ENCODE measurements around the gene HDAC4. TPM values are rescaled to one million over a fixed set of nuclear protein-coding genes. Genes with fewer than 3 reads are reported as not detected.

Gene HDAC4
- polyA plus RNA-seq, 2 of the 4 experiments (the other 2 are of a cell fraction): 8.6 to 10.4 TPM

- DNase-seq (ENCODE audit: low read depth in 1 of 2, low spot score in 1 of 2): no peak
- no peak for ATAC-seq
- Histone ChIP-seq H3K9me3 (no peaks in the 10 kb centered on the region), H3K27ac (peak overlapping the region in 1 of 2 experiments; percentile 61; a peak in 2 of 6 replicates), H3K4me1 (peaks cover 47% of the 10 kb centered on the region), H3K4me2 (no peak overlapping the region), H3K4me3 (no peak overlapping the region)
- ChIA-PET POLR2A (interaction anchor here (1.7 kb wide), 1 partner anchor 175 kb away, joined by 7 read pairs; the partner anchor contains the start of gene HDAC4), CTCF (interaction anchor here (0.5 to 1.8 kb wide), 3 partner anchors 12 to 227 kb away, joined by 3 to 5 read pairs (median 4); no protein-coding TSS in a partner anchor)
- FAIRE-seq: no peak
- 90% methylated on average over 13 of the region's 13 CpGs for WGBS (ENCODE audit: missing lambda C conversion rate)
- TF ChIP-seq HOXB5 (CRISPR knock-in tag; IDR thresholded peaks at IDR 0.05) (no peak), EP300 (IDR thresholded peaks at IDR 0.05) (no peak), EHMT2 (IDR thresholded peaks at IDR 0.05; ENCODE audit: low read depth) (no peak), PHF8 (IDR thresholded peaks at IDR 0.05; ENCODE audit: borderline replicate concordance, low read depth) (no peak), MAZ (IDR thresholded peaks at IDR 0.05; ENCODE audit: borderline replicate concordance, low read depth, low read length) (no peak), MYC (IDR thresholded peaks at IDR 0.05; ENCODE audit: borderline replicate concordance, low read length) (no peak), HEYL (CRISPR knock-in tag; IDR thresholded peaks at IDR 0.05) (no peak), FOXS1 (CRISPR knock-in tag; IDR thresholded peaks at IDR 0.05) (no peak), TP53 (CRISPR knock-in tag; IDR thresholded peaks at IDR 0.05) (no peak), POLR2AphosphoS2 (conservative IDR thresholded peaks at IDR 0.05; ENCODE audit: low read length) (no peak), RFX5 (IDR thresholded peaks at IDR 0.05) (no peak), HDAC2 (IDR thresholded peaks at IDR 0.05) (no peak), HOXA7 (CRISPR knock-in tag; IDR thresholded peaks at IDR 0.05) (no peak), CHD4 (IDR thresholded peaks at IDR 0.05; ENCODE audit: borderline replicate concordance) (no peak), KDM1A (IDR thresholded peaks at IDR 0.05; ENCODE audit: low read depth) (no peak), MAFK (IDR thresholded peaks at IDR 0.05; ENCODE audit: partially characterized antibody) (no peak), KDM5A (IDR thresholded peaks at IDR 0.05) (no peak), NR3C1 (IDR thresholded peaks at IDR 0.05) (no peak)
- TF ChIP-seq, protein P1, sequence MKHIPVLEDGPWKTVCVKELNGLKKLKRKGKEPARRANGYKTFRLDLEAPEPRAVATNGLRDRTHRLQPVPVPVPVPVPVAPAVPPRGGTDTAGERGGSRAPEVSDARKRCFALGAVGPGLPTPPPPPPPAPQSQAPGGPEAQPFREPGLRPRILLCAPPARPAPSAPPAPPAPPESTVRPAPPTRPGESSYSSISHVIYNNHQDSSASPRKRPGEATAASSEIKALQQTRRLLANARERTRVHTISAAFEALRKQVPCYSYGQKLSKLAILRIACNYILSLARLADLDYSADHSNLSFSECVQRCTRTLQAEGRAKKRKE (CRISPR knock-in tag; IDR thresholded peaks at IDR 0.05; ENCODE audit: low read depth): no peak
- TF ChIP-seq, protein P2, sequence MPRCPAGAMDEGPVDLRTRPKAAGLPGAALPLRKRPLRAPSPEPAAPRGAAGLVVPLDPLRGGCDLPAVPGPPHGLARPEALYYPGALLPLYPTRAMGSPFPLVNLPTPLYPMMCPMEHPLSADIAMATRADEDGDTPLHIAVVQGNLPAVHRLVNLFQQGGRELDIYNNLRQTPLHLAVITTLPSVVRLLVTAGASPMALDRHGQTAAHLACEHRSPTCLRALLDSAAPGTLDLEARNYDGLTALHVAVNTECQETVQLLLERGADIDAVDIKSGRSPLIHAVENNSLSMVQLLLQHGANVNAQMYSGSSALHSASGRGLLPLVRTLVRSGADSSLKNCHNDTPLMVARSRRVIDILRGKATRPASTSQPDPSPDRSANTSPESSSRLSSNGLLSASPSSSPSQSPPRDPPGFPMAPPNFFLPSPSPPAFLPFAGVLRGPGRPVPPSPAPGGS (IDR thresholded peaks at IDR 0.05): no peak
Measured at GRCh38 chr2:239225871-239226561, 174.8 kb downstream of the HDAC4 start.

DNA sequence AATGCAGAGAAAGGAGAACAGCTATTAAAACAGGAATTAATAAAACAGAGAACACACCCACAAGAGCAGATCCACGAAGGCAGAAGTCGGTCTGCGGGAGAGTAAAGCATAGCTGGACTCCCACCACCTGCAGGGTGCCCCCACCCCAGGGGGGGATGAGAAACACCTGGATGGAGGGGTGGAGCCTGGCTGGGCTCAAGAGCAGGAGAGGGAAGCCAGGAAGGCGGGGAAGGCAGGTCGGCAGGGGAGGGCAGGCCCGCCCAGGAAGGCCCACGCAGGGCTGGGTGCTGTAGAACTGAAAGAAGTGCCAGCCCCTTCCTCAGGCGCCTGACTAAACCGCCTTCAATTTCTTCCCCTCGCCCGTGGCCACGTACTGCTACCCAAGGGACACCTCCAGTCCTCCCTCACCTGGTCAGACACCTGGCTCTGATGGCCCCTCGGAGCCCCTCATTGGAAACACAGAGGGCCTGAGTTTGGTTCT, 175.4 kb downstream of the HDAC4 start:
- 94% methylated on average over 13 of the region's 13 CpGs for WGBS (ENCODE audit: missing lambda C conversion rate)
- peaks cover 47% of the 10 kb centered on the region for H3K4me1 ChIP-seq
- DNase-seq (ENCODE audit: low read depth in 1 of 2, low spot score in 1 of 2) (no peak), ATAC-seq (no peak), FAIRE-seq (no peak)
- ChIA-PET POLR2A (interaction anchor here (1.7 kb wide), 1 partner anchor 176 kb away, joined by 7 read pairs; the partner anchor contains the start of gene HDAC4), CTCF (interaction anchor here (0.5 to 1.8 kb wide), 3 partner anchors 12 to 228 kb away, joined by 3 to 5 read pairs (median 4); no protein-coding TSS in a partner anchor)
- TF ChIP-seq SREBF2 (IDR thresholded peaks at IDR 0.05) (no peak), FOSL2 (IDR thresholded peaks at IDR 0.05) (no peak), FOSL2 (CRISPR knock-in tag; IDR thresholded peaks at IDR 0.05) (no peak), MAFK (IDR thresholded peaks at IDR 0.05; ENCODE audit: partially characterized antibody) (no peak), EHMT2 (IDR thresholded peaks at IDR 0.05; ENCODE audit: low read depth) (no peak), FOXS1 (CRISPR knock-in tag; IDR thresholded peaks at IDR 0.05) (no peak), CBX8 (IDR thresholded peaks at IDR 0.05) (no peak), CHD4 (IDR thresholded peaks at IDR 0.05; ENCODE audit: borderline replicate concordance) (no peak), TFCP2L1 (CRISPR knock-in tag; IDR thresholded peaks at IDR 0.05) (no peak), MAX (IDR thresholded peaks at IDR 0.05) (no peak), ZC3H11A (IDR thresholded peaks at IDR 0.05) (no peak), SMC3 (IDR thresholded peaks at IDR 0.05) (no peak), RCOR1 (IDR thresholded peaks at IDR 0.05; ENCODE audit: low read depth, low read length) (no peak), HEYL (CRISPR knock-in tag; IDR thresholded peaks at IDR 0.05) (no peak)
- TF ChIP-seq, protein P3, sequence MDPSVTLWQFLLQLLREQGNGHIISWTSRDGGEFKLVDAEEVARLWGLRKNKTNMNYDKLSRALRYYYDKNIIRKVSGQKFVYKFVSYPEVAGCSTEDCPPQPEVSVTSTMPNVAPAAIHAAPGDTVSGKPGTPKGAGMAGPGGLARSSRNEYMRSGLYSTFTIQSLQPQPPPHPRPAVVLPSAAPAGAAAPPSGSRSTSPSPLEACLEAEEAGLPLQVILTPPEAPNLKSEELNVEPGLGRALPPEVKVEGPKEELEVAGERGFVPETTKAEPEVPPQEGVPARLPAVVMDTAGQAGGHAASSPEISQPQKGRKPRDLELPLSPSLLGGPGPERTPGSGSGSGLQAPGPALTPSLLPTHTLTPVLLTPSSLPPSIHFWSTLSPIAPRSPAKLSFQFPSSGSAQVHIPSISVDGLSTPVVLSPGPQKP (IDR thresholded peaks at IDR 0.05; ENCODE audit: low read depth, low read length): no peak
- TF ChIP-seq, protein P1 (CRISPR knock-in tag; IDR thresholded peaks at IDR 0.05; ENCODE audit: low read depth): no peak
- no peaks in the 10 kb centered on the region for H3K9me3 ChIP-seq
- no peak overlapping the region for H3K4me2 ChIP-seq
- no peak overlapping the region for H3K4me3 ChIP-seq
- H3K27ac ChIP-seq: 0 out of 6 replicates have a peak overlapping the region, but pooled peaks of 1 of the 2 experiments have one; percentile 6

Data from A549 (cell line).